ENCODE data around the gene PCDHGA1.

DNA sequence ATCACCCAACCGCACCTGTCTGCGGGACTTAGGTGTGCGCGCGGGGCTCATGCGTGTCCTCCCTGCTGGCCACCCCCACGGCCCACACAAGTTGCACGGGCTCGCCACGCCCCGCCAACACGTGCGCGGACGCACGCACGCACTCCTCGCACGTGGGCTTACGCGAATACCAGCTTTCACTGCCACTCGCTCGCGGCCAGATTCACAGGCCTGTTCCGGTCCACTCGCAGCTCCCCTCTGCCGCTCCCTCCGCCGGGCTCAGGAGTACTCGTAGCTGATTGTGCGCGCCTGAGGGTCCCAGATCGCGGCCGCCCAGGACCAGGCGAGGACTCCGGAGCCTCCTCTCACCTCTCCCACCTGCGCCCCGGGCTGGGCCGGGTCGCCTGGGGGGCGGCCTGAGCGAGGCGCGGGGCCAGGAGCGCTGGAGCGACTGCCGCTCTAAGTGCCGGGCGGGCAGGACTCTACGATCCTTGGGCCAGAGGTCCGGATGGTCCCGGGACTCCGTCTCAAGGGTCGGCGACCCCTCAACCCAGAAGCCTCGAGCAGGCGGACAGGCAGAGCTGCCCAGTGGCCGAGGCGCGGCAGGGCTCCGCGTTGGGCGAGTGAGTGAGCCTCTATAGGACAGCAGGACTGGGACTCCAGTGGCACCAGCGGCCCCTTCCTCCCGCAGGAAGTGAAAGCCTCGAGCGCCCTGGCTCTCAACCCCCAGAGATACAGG, 162.0 kb downstream of the PCDHGA1 start:
- TF ChIP-seq CTCF (conservative IDR thresholded peaks at IDR 0.05; ENCODE audit: low read depth, low read length): no peak
- TF ChIP-seq EZH2 (IDR thresholded peaks at IDR 0.05; ENCODE audit: low read length, unreplicated experiment): no peak
- no peak for TF ChIP-seq EZH2phosphoT487 (IDR thresholded peaks at IDR 0.05; ENCODE audit: borderline replicate concordance, low read length)
